Fibroblast of mammary gland (primary cell): ENCODE data around the gene ELAVL3.
"Not testable (repeated sequence)": the region's sequence is repeated elsewhere in the genome, so short reads cannot be mapped to it uniquely, and the experiment has no call there.

Source experiments
- DNase-seq: peaks from one replicate; pipeline ENCODE4 v3.0.0-alpha.2; 2010; ENCODE audit warnings: low read depth
- H3K4me3 ChIP-seq: 2 replicates; pipeline ENCODE4 v1.5.1; 2011; ENCODE audit warnings: low read depth, mild to moderate bottlenecking, low read length, moderate library complexity; ENCODE audit not compliant: control insufficient read depth
- CTCF ChIP-seq: conservative IDR thresholded peaks from 2 replicates; pipeline ENCODE4 v1.5.1; 2011; ENCODE audit warnings: low read depth, low read length, inconsistent platforms; ENCODE audit not compliant: control insufficient read depth, insufficient read depth

The ELAVL3 gene

GRCh38 chr19:11435057-11435832, 45.6 kb downstream of the ELAVL3 start, which contains the start of the genes ODAD3 and PRKCSH:
Gene ODAD3 (minus strand): TSS chr19:11435121. CDS start chr19:11435016, 105 bp downstream.
Gene PRKCSH (plus strand): TSS chr19:11435635. CDS start chr19:11436118, 483 bp downstream.
- peak within 1 kb of the TSS; percentile 96 for H3K4me3 ChIP-seq
- DNase-seq: peak; percentile 99
- peak; percentile 85 for TF ChIP-seq CTCF

DNA sequence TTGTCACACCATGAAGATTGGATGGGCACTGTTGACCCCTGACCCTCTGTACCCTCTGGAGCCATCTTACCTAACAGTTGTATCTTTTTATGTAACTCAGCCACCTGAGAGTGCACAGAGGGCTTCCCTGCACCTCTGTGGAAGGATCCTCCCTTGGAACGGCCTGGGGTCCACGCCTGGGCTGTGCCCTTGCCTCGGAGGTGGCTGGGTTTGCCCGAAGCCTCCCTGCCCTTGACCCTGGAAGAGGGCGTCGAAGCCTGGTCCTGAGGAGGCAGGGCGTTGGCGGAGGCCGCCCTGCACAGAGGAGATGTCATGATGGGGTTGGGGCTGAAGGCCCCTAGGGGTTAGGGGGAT, 46.2 kb downstream of the ELAVL3 start:
- DNase-seq: no peak
- TF ChIP-seq CTCF: no peak
- H3K4me3 ChIP-seq: peak overlapping the region; percentile 96

DNA sequence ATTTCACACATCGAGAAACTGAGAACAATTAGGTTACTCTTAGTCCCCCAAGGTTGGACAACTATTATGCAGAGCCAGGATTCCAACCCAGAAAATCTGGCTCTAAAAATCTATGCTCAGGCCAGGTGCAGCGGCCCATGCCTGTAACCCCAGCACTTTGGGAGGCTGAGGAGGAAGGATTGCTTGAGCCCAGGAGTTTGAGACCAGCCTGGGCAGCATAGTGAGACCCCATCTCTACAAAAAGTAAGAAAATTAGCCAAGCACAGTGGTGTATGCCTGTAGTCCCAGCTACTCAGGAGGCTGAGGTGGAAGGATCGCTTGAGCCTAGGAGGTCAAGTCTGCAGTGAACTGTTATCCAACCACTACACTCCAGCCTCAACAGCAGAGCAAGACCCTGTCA, 47.3 kb downstream of the ELAVL3 start:
- H3K4me3 ChIP-seq, DNase-seq: not testable (repeated sequence)

DNA sequence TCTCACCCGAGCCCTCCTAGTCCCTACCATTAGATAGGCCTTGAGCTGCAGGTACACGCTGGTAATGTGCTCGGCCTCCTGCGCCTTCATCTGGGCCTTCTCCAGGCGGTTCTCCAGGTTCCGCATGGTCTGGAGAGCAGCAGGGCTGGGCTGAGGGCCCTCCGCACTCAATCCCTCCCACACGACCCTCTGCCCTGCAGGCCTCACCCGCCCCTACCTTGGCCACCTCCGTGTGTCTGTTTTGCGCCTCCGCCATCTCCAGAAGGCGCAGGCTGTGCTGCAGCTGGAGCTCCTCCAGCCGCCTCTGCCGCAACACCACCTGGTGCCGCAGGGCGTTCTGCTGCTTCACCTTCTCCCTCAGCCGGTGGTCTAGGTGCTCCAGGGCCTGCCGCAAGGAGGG, 54.2 kb downstream of the ELAVL3 start:
- no peak for DNase-seq
- TF ChIP-seq CTCF: no peak
- H3K4me3 ChIP-seq: no peak overlapping the region

DNA sequence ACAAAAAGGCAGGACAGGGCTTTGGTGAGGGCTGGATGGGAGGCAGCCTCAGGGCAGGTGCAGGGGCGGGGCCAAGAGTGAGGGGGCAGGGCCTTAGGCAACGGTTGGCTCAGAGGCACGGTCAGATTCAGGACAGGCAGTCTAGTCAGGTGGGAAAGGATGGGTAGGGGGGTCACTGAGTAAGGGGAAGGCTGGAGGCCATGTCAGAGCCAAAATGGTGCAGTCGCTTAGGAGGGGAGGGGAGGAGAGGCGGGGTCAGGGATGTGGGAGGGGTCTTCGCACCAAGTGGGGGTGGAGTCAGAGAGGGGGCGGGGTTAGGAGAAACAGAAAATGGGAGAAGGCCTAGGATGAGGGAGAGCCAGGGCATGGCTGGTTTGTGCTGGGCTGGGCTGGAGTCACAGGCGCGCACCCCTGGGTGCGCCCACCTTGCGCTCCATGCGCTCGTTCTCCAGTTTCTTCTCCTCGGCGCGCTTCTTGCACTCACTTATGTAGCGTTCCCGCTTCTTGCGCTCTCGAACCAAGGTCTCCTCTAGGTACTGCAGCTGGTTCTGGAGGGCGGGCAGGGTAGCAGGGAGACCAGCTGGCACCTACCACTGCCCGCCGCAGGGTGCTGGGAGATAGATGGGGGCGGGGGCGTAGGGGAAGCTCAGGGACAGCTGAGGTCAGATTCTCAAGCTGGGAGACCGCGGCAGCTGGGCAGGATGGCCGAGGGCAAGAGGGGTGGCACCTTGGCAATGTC, 55.0 kb downstream of the ELAVL3 start:
- no peak overlapping the region for H3K4me3 ChIP-seq
- DNase-seq: no peak
- TF ChIP-seq CTCF: no peak

GRCh38 chr19:11423791-11424181, 57.1 kb downstream of the ELAVL3 start:
- no peak overlapping the region for H3K4me3 ChIP-seq
- TF ChIP-seq CTCF: no peak
- DNase-seq: no peak

GRCh38 chr19:11423164-11423790, 57.6 kb downstream of the ELAVL3 start:
- no peak overlapping the region for H3K4me3 ChIP-seq
- DNase-seq: no peak
- TF ChIP-seq CTCF: no peak
